HuH-7 (cell line): ENCODE results near the gene NISCH.
A peak's percentile ranks its signal among the peaks of the same experiment; 100 is the strongest.

Source experiments
- DNase-seq: peaks from one replicate; pipeline ENCODE4 v3.0.0; 2011; ENCODE audit warnings: low spot score

The NISCH gene

DNA sequence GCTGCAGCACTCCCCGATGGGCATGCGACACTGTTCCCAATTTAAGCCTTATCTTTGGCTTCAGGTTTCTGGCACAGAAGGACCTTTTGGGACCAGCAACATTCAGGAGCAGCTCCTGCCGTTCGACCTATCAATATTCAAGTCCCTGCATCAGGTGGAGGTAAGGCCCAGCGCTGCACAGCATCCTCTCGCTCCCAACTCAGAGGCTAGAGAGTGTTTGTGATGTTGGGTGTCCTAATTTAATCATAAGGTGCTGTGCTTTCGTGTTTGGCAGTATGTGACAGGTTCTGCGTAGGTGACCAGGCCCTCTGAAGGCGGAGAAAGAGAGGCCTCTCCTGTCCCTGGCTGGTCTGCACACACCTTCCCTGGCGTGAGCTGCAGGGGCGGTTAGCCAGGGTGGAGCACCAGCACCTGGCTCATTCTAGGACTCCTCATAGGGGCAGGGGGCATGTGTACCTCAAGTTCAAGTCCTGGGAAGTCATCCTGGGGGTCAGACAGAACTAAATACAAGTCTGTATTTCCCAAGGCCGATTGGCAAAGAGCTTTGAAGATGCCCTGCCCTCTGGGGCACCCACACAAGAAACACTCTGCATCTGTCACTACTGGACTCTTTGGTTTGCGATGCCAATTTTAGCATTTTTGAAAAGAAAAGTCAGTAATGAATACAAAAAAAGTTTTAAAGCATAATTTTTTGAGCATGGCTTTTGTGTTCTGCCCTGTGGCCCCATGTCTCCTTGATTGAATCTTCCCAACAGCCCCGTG is 17.0 kb downstream of the NISCH start:
- DNase-seq, result no peak

DNA sequence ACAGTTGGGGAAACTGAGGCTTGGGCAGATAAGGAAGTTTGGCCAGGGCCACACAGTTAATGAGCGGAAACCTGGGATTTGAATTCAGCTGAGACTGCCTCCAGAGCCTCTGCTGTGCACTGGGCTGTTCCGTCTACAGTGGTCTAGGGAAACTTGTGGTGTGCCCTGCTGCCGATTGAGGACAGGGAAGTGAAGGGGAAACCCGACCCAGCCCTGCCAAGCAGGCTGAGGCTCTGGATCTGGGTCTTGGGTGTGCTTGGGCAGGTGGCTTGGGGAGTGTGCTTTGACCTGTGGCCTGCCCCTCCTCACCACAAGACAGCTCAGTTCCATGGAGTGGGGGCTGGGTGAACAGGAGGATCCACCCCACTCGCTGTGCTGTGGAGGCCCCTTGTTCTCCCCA is 17.6 kb downstream of the NISCH start:
- DNase-seq, result no peak

DNA sequence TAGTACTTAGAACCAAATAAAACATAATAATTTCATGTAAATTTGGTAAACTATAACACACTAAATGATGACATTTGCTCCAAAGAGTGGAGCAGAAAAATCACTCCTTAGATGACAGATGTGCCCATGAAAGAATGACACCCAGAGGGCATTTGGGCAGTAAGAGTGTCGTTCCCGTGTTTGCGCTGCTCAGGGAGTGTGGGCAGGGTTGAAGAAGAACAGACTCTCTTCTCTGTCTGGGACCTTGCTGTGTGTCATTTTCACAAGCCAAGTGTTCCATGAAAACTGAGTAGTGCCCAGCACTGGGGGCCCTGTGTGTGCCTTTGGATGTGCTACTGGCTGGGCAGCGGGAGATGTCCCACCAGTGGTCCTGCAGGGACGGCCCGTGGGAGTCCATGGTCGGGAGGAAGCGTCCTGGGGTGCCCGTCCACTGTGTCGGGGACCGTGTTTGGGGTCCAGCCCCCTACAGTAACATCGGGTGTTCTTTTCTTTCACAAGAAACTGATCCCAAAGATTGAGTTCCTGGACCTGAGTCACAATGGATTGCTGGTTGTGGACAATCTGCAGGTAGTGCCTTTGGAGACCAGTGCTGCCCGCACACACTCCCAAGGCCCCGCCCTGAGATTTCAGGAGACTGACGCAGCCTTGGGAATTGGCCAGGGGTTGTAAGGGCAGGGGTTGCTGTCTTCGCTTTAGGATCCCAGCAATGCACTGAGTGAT is 21.8 kb downstream of the NISCH start:
- no peak for DNase-seq

DNA sequence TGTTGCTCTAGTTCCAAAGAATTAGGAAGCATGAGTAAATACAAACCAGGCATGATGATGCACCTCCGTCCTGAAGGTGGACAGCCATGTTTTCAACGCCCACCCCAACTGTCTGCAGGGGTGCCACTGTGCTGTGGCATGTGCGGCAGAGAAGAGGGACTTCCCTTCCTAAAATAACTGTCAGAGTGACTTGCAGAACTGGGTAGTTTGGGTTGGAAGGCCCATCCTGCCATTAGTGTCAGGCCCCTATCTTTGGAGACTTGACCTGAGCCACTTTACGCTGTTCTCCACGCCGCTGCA is 22.3 kb downstream of the NISCH start:
- no peak for DNase-seq

GRCh38 chr3:52479037-52479876 is 23.9 kb downstream of the NISCH start:
- no peak for DNase-seq

- no peak for DNase-seq
These were observed 24.6 kb downstream of the NISCH start for GRCh38 chr3:52479877-52480575.

GRCh38 chr3:52480768-52481715 is 25.6 kb downstream of the NISCH start:
- no peak for DNase-seq

DNA sequence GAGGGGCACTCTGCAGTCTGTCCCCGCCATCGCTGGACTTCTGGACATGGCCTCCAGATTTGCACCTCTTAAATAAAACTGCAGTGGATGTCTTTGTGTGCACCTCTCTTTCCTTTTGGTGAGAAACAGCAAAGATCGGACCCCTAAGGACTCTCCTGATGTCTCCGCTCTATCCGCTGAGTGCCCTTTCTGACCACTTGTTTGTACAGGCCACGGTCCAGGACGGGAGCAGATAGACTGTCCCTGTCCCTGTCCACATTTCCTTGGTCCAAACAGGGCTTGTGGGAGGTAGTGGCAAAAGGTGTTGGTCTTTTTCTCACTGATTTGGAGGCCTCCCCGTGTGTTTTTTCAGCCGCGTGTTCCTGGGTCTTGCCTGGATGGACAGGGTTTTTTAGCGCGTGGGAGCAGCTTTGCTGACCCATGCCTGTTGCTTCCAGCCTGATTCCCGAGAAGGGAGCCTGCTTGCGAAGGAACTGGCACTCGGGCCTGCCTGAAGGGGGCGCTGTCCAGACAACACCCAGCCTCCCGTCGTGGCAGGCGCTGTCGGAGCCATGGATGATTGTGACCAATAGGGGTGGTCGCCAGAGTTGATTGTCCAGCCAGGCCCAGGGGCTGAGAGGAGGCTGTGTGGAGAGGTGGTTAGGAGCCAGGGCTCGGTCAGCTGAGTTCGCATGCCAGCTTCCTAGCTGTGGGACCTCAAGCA is 26.6 kb downstream of the NISCH start:
- peak; percentile 34 for DNase-seq

DNA sequence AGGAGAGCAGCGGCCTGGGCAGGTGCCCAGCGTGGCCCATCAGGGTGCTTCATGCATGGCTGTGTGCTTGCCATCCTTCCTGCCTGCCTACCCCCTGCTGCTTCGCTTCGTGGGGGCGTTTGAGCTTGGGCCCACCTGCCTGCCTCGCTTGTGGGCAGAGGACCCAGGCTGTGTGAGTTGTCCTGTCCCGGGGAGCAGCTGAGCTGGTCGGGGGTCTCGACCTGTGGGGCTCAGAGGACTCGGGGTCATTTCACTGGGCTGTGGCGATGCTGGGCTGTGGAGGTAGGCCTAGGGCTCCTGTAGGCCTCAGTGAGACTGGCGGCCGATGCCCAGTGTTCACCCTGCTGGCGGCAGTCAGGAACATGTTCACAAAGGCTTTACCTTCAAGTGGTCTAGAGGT is 27.7 kb downstream of the NISCH start:
- no peak for DNase-seq

DNA sequence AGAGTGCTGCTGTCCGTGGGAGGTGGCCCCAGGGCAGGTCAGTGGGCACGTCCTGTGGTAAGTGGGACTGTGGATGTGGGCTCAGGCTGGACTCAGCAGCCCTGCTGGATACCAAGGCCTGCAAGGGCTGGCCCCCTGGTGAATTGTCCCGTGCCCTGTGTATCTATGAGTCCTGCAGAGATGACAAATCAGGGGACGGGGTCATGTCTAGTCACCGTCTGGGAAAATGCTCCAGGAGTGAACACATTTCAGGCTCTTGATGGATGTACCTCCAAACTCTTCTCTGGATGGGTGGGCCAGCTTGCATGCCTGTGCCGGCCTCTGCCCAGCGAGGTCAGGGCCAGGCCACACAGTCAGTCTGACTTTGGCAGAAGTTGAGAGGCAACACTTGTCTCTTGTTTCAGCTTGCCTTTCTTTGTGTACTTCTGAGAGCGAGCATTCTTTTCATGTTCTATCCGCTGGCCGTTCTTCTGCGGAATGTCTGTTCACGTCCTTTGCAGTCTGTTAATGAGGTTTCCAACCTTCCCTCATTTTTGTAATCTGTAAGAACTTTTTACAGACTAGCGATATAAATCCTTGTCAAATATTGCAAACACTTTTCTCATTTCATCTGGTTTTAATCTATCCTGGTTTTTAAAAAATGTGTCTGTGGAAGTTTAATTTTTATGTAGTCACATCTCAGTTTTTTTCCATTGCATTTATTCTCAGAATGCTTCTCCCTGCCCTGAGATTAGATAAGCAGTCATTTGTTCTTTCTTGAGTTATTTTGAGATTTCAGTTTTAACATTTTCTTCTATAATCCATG is 28.4 kb downstream of the NISCH start:
- DNase-seq, result no peak

DNA sequence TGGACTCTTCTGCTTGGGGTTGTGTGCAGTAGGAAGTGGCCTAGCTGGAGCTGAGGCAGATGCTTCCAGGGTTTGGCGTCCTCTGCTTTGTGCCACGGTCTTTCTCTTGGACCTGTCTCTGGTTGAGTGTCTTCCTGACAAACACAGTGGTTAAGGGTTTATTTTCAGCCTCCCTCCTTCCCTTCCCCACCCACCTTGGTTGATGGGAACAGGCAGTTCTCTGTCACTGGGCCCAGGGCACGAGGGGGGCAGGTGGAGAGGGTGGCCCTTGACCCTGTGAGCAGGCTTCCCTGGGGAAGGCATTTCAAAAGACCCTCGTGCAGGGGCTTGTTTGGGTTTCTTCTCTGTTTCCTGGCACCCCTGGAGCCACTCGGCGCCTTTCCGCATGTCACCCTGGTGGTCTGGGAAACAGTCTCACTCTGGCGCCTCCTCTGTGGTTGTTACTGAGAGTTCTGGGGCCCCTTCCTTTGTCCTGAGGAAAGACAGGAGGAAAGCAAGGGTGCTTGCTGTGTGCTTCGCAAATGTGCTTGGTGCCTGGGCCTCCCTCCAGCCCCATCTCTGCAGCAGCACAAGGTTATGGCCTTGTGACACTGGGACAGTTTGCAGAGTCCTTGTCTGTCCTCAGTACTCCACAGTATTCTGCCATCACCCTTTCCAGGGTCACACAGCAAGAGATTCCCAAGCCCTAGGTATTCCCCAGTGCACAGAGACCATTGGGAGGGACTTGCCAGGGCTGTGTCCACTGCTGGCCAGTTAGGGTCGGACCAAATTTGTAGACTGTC is 29.5 kb downstream of the NISCH start:
- DNase-seq, result no peak

GRCh38 chr3:52487050-52487787 is 31.8 kb downstream of the NISCH start:
- no peak for DNase-seq

DNA sequence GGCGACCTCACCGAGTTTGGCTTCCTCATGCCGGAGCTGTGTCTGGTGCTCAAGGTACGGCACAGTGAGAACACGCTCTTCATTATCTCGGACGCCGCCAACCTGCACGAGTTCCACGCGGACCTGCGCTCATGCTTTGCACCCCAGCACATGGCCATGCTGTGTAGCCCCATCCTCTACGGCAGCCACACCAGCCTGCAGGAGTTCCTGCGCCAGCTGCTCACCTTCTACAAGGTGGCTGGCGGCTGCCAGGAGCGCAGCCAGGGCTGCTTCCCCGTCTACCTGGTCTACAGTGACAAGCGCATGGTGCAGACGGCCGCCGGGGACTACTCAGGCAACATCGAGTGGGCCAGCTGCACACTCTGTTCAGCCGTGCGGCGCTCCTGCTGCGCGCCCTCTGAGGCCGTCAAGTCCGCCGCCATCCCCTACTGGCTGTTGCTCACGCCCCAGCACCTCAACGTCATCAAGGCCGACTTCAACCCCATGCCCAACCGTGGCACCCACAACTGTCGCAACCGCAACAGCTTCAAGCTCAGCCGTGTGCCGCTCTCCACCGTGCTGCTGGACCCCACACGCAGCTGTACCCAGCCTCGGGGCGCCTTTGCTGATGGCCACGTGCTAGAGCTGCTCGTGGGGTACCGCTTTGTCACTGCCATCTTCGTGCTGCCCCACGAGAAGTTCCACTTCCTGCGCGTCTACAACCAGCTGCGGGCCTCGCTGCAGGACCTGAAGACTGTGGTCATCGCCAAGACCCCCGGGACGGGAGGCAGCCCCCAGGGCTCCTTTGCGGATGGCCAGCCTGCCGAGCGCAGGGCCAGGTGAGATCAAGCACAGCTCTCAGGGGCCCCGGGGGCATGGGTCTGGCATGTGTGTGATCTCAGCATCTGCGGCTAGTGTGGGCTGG is 32.6 kb downstream of the NISCH start:
- no peak for DNase-seq

GRCh38 chr3:52488746-52489145 is 33.3 kb downstream of the NISCH start:
- DNase-seq, result no peak

GRCh38 chr3:52489453-52489852 is 34.0 kb downstream of the NISCH start:
- DNase-seq, result no peak

DNA sequence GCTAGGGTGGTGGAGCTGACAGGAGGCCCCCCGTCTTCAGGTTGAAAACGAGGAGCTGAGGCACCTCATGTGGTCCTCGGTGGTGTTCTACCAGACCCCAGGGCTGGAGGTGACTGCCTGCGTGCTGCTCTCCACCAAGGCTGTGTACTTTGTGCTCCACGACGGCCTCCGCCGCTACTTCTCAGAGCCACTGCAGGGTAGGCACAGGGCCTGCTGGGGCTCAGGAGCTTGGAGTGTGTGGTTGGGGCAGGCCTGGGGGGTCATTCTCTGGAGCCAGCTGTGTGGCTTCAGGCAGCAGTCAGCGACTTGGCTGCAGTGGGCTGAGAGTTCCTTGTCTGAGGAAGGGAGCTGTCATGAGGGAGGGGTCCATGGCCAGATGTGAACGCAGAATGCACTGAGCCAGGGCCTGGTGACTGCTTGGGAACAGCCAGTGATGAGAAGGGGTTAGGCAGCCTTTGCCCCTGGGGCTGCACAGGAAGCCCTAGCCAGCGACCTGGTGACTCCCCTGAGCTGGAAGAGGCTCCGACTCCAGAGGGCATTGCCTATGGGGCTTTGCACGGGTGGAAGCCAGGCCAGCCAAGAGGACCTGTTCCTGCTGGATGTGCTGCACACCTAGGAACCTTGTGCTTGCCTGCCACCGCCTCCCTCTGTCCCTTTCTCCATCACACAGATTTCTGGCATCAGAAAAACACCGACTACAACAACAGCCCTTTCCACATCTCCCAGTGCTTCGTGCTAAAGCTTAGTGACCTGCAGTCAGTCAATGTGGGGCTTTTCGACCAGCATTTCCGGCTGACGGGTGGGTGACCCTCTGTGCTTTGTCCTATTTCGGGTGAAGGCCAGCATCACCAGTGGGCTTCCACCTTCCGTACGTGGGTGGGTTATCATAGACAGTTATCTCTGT is 34.9 kb downstream of the NISCH start:
- no peak for DNase-seq
